Skeletal muscle tissue (tissue), 4 donors: ENCODE data around the gene GAS7. TPM values are rescaled to one million over a fixed set of nuclear protein-coding genes. Genes with fewer than 3 reads are reported as not detected.

Source experiments
- H3K27ac ChIP-seq: one replicate; pipeline ENCODE4 v1.7.0; 2013; ENCODE audit warnings: mild to moderate bottlenecking, low read depth, low read length, inconsistent platforms
- H3K27me3 ChIP-seq, 3 donors: one replicate each; pipeline ENCODE4 v1.7.0; 2013; ENCODE audit warnings: low read length in 3 of 3; ENCODE audit not compliant: control insufficient read depth in 3 of 3, insufficient read depth in 3 of 3
- H3K36me3 ChIP-seq, 3 donors: one replicate each; pipeline ENCODE4 v1.7.0; 2013; ENCODE audit warnings: low read length in 3 of 3; ENCODE audit not compliant: control insufficient read depth in 3 of 3, insufficient read depth in 3 of 3
- H3K4me1 ChIP-seq, 3 donors: one replicate each; pipeline ENCODE4 v1.7.0; 2013; ENCODE audit warnings: low read length in 3 of 3, mild to moderate bottlenecking in 3 of 3; ENCODE audit not compliant: control insufficient read depth in 3 of 3, insufficient read depth in 3 of 3
- H3K4me3 ChIP-seq, 3 donors: one replicate each; pipeline ENCODE4 v1.7.0; 2013; ENCODE audit warnings: low read length in 3 of 3
- H3K9ac ChIP-seq, 3 donors: one replicate each; pipeline ENCODE4 v1.7.0; 2013; ENCODE audit warnings: low read length in 3 of 3, mild to moderate bottlenecking in 3 of 3, moderate library complexity in 2 of 3, low read depth in 1 of 3
- H3K9me3 ChIP-seq, 3 donors: one replicate each; pipeline ENCODE4 v1.7.0; 2013; ENCODE audit warnings: low read length in 3 of 3; ENCODE audit not compliant: control insufficient read depth in 3 of 3
- total RNA-seq: library from RNA; depleted of rRNA; stranded (reverse); fragments of >200 nt; gene quantifications from one replicate; pipeline ENCODE4 v1.2.3, GENCODE V29; 2014
- donor health status: Osteomylitis.

Gene GAS7
- total RNA-seq, 1 donor from 2014 or later = 58.5 TPM

- H3K4me1 ChIP-seq = peaks cover 5 to 6% (median 6%) of the 10 kb centered on the region in 3 donors
- no peak overlapping the region for H3K27ac ChIP-seq
- peaks cover 0 to 2% (median 2%) of the 10 kb centered on the region in 3 donors for H3K9me3 ChIP-seq
- peaks cover 0 to 3% (median 0%) of the 10 kb centered on the region in 3 donors for H3K27me3 ChIP-seq
- no peak overlapping the region for H3K9ac ChIP-seq
- H3K36me3 ChIP-seq = peaks cover 0 to 17% (median 2%) of the 10 kb centered on the region in 3 donors
- H3K4me3 ChIP-seq = no peak overlapping the region
Observed at GRCh38 chr17:9937241-9937761, 261.1 kb downstream of the GAS7 start.

- H3K36me3 ChIP-seq = peaks cover 0 to 17% (median 0%) of the 10 kb centered on the region in 3 donors
- H3K27ac ChIP-seq = no peak overlapping the region
Observed at GRCh38 chr17:9936095-9936494, 262.3 kb downstream of the GAS7 start.

GRCh38 chr17:9935408-9935807 is 263.0 kb downstream of the GAS7 start:
- Histone ChIP-seq H3K27me3 (peaks cover 9 to 12% (median 11%) of the 10 kb centered on the region in 3 donors), H3K36me3 (peaks cover 0 to 14% (median 0%) of the 10 kb centered on the region in 3 donors), H3K9ac (no peak overlapping the region), H3K4me3 (no peak overlapping the region), H3K27ac (no peak overlapping the region), H3K9me3 (peaks cover 0 to 2% (median 2%) of the 10 kb centered on the region in 3 donors), H3K4me1 (peaks cover 5 to 6% (median 6%) of the 10 kb centered on the region in 3 donors)

More at GRCh38 chr17:9936095-9936494, 262.3 kb downstream of the GAS7 start:
- peaks cover 0 to 2% (median 2%) of the 10 kb centered on the region in 3 donors for H3K9me3 ChIP-seq
- H3K4me1 ChIP-seq = peaks cover 5 to 6% (median 6%) of the 10 kb centered on the region in 3 donors
- peaks cover 6 to 10% (median 9%) of the 10 kb centered on the region in 3 donors for H3K27me3 ChIP-seq
- no peak overlapping the region for H3K4me3 ChIP-seq
- H3K9ac ChIP-seq = no peak overlapping the region

DNA sequence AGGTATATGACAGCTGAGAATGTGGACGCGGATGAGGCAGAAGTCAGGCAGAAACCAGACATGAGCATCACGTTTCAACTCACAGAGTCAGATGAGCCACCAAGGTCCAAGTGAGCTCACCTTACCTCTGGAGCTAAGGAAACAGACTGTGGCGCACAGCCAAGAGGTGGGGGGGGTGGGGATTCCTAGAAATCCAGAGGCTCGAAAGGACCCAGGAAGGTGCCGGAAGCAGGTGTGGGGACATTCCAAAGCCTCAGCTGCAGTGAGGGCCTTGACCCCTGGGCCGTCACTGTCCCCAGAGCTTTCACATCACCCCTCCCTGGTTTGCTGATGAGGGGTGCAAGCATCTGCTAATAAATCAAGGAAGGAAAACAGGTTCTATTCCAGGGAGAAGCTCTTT is 264.1 kb downstream of the GAS7 start:
- Histone ChIP-seq H3K4me1 (peaks cover 5 to 6% (median 6%) of the 10 kb centered on the region in 3 donors), H3K36me3 (peaks cover 0 to 12% (median 0%) of the 10 kb centered on the region in 3 donors), H3K9me3 (peaks cover 0 to 2% (median 0%) of the 10 kb centered on the region in 3 donors), H3K4me3 (no peak overlapping the region), H3K27me3 (peaks cover 9 to 12% (median 12%) of the 10 kb centered on the region in 3 donors), H3K27ac (no peak overlapping the region), H3K9ac (no peak overlapping the region)

DNA sequence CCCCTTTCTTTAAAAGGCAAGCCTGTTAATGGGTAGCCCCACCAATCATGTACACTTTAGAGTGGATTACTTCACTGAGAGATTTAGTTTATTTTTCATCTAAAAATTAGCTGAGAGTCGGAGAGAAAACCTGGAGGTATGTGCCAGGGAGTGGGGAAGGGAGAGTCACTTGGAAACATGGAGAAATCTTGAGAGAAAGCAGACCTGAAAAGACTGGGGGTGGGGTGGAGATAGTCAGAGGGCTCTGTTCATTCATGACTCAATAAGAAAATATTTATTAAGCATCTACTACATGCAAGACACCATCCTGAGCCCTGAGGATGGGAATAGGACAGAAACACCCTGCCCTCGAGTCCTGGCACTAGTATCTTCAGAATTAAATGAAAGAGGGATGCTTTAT is 265.9 kb downstream of the GAS7 start:
- Histone ChIP-seq H3K27me3 (peaks cover 9 to 17% (median 15%) of the 10 kb centered on the region in 3 donors), H3K27ac (no peak overlapping the region), H3K9me3 (no peaks in the 10 kb centered on the region), H3K9ac (no peak overlapping the region), H3K4me3 (no peak overlapping the region), H3K36me3 (peaks cover 0 to 4% (median 0%) of the 10 kb centered on the region in 3 donors), H3K4me1 (peaks cover 5 to 13% (median 6%) of the 10 kb centered on the region in 3 donors)

GRCh38 chr17:9931144-9931741 is 267.2 kb downstream of the GAS7 start:
- H3K27ac ChIP-seq = peak overlapping the region; percentile 4
- peaks cover 9 to 17% (median 15%) of the 10 kb centered on the region in 3 donors for H3K27me3 ChIP-seq
- peaks cover 0 to 6% (median 0%) of the 10 kb centered on the region in 3 donors for H3K36me3 ChIP-seq
- no peaks in the 10 kb centered on the region for H3K9me3 ChIP-seq
- no peak overlapping the region for H3K4me3 ChIP-seq
- no peak overlapping the region for H3K9ac ChIP-seq
- H3K4me1 ChIP-seq = peaks cover 0 to 7% (median 0%) of the 10 kb centered on the region in 3 donors

GRCh38 chr17:9929871-9930270 is 268.5 kb downstream of the GAS7 start:
- no peak overlapping the region for H3K9ac ChIP-seq
- peaks cover 9 to 21% (median 17%) of the 10 kb centered on the region in 3 donors for H3K27me3 ChIP-seq
- H3K4me3 ChIP-seq = no peak overlapping the region
- H3K36me3 ChIP-seq = peaks cover 0 to 7% (median 0%) of the 10 kb centered on the region in 3 donors
- no peaks in the 10 kb centered on the region for H3K9me3 ChIP-seq
- H3K27ac ChIP-seq = peak overlapping the region; percentile 47
- peaks cover 0 to 7% (median under 1%) of the 10 kb centered on the region in 3 donors for H3K4me1 ChIP-seq

- Histone ChIP-seq H3K27me3 (peaks cover 9 to 21% (median 17%) of the 10 kb centered on the region in 3 donors), H3K4me3 (peak overlapping the region in 1 of 3 donors; percentile 6), H3K9me3 (no peaks in the 10 kb centered on the region), H3K9ac (no peak overlapping the region), H3K27ac (peak overlapping the region; percentile 47), H3K36me3 (peaks cover 0 to 7% (median 0%) of the 10 kb centered on the region in 3 donors), H3K4me1 (peaks cover 0 to 7% (median 4%) of the 10 kb centered on the region in 3 donors)
Observed at GRCh38 chr17:9928601-9929333, 269.6 kb downstream of the GAS7 start.

GRCh38 chr17:9926150-9926804 is 272.1 kb downstream of the GAS7 start:
- no peak overlapping the region for H3K27ac ChIP-seq
- peaks cover 0 to 7% (median 4%) of the 10 kb centered on the region in 3 donors for H3K4me1 ChIP-seq
- no peaks in the 10 kb centered on the region for H3K9me3 ChIP-seq
- peaks cover 0 to 7% (median 0%) of the 10 kb centered on the region in 3 donors for H3K36me3 ChIP-seq
- peaks cover 4 to 14% (median 10%) of the 10 kb centered on the region in 3 donors for H3K27me3 ChIP-seq
- no peak overlapping the region for H3K4me3 ChIP-seq
- no peak overlapping the region for H3K9ac ChIP-seq
